A549 (cell line): ENCODE data around the gene CAV3. TPM values are rescaled to one million over a fixed set of nuclear protein-coding genes. Genes with fewer than 3 reads are reported as not detected.

ENCODE experiments used
- ATAC-seq, 2 experiments: fragments of 200-7000 bp in 1 of 2; fragments of >200 bp in 1 of 2; cut with Nextera tagmentation in 1 of 2; cut with Tn5 transposase in 1 of 2; 3 replicates each; pipeline versions ENCODE4 v1.8.0 to v1.9.1; 2018 to 2020; ENCODE audit warnings: mild to moderate bottlenecking in 1 of 2, moderate library complexity in 1 of 2
- CTCF ChIA-PET: fragments of 300-600 bp; sonication (Branson Sonifier 250); formaldehyde crosslinking; extraction: SDS; loops from one replicate; lab custom pipeline; 2021; ENCODE audit warnings: antibody characterized with exemption, inconsistent platforms; lab: Yijun Ruan, JAX
- POLR2A ChIA-PET: fragments of 350-600 bp; formaldehyde crosslinking; extraction: SDS; loops from one replicate; lab custom pipeline; 2021; ENCODE audit warnings: antibody characterized with exemption, inconsistent platforms; lab: Yijun Ruan, JAX
- DNase-seq, 2 experiments: peaks; one replicate each; pipeline versions ENCODE4 v3.0.0 to v3.0.0-alpha.2; 2011 to 2016; ENCODE audit warnings: low read depth in 1 of 2, low spot score in 1 of 2
- FAIRE-seq: peaks from 2 replicates; lab custom pipeline; 2011; peaks lifted over from hg19 to GRCh38; lab: Jason Lieb, UNC
- H3K27ac ChIP-seq, 2 experiments: fragments of >200 bp; sonication (Bioruptor Twin); formaldehyde crosslinking; 3 replicates each; pipeline ENCODE4 v1.5.1; 2016 to 2017
- H3K4me1 ChIP-seq: fragments of >200 bp; sonication (Bioruptor Twin); formaldehyde crosslinking; 3 replicates; pipeline ENCODE4 v1.6.1; 2016
- H3K4me2 ChIP-seq: fragments of >200 bp; sonication (Bioruptor Twin); formaldehyde crosslinking; 3 replicates; pipeline ENCODE4 v1.6.1; 2016
- H3K4me3 ChIP-seq: fragments of >200 bp; sonication (Bioruptor Twin); formaldehyde crosslinking; 3 replicates; pipeline ENCODE4 v1.5.1; 2016
- H3K9me3 ChIP-seq: fragments of >200 bp; sonication (Bioruptor Twin); formaldehyde crosslinking; 3 replicates; pipeline ENCODE4 v1.6.1; 2016
- BHLHE40 ChIP-seq: IDR thresholded peaks from 2 replicates; pipeline ENCODE4 v1.6.1; 2012; ENCODE audit warnings: low read depth, low read length, inconsistent platforms
- CBX8 ChIP-seq: fragments of 200-600 bp; sonication (generic); IDR thresholded peaks from 2 replicates; pipeline ENCODE4 v1.6.1; 2016
- CEBPB ChIP-seq, 2 experiments: fragments of >200 bp in 1 of 2; sonication (Bioruptor Twin) in 1 of 2; formaldehyde crosslinking in 1 of 2; IDR thresholded peaks; 2 replicates each; pipeline ENCODE4 v1.6.1; 2012 to 2016
- CHD2 ChIP-seq: fragments of 150-350 bp; IDR thresholded peaks from 2 replicates; pipeline ENCODE4 v1.6.1; 2014; ENCODE audit warnings: low read length; ENCODE audit not compliant: partially characterized antibody
- CHD4 ChIP-seq: fragments of 200-600 bp; sonication (generic); IDR thresholded peaks from 2 replicates; pipeline ENCODE4 v1.6.1; 2016; ENCODE audit warnings: antibody characterized with exemption, mild to moderate bottlenecking, borderline replicate concordance
- EHF ChIP-seq: fragments of 250-450 bp; sonication (Bioruptor Pico); IDR thresholded peaks from 2 replicates; pipeline ENCODE4 v1.5.0; 2020; ENCODE audit warnings: mild to moderate bottlenecking
- EHMT2 ChIP-seq: fragments of 200-600 bp; sonication (generic); IDR thresholded peaks from 2 replicates; pipeline ENCODE4 v1.6.1; 2016; ENCODE audit warnings: antibody characterized with exemption, low read depth, mild to moderate bottlenecking, moderate library complexity
- ELK1 ChIP-seq: fragments of 150-350 bp; IDR thresholded peaks from 2 replicates; pipeline ENCODE4 v1.6.1; 2014; ENCODE audit warnings: low read depth, mild to moderate bottlenecking, low read length
- EP300 ChIP-seq, 2 experiments: fragments of >200 bp; sonication (Bioruptor Twin); formaldehyde crosslinking; IDR thresholded peaks; 2 replicates in 1 of 2; 3 replicates in 1 of 2; pipeline ENCODE4 v1.6.1; 2016 to 2017
- FOSB ChIP-seq: fragments of 250-450 bp; sonication (Bioruptor Pico); IDR thresholded peaks from 2 replicates; pipeline ENCODE4 v1.5.0; 2020; ENCODE audit warnings: mild to moderate bottlenecking, moderate library complexity
- FOXS1 ChIP-seq: fragments of 250-450 bp; sonication (Bioruptor Pico); IDR thresholded peaks from 2 replicates; pipeline ENCODE4 v1.5.0; 2020; ENCODE audit warnings: mild to moderate bottlenecking, moderate library complexity
- HDAC2 ChIP-seq: fragments of 200-600 bp; sonication (generic); IDR thresholded peaks from 2 replicates; pipeline ENCODE4 v1.6.1; 2016
- HEYL ChIP-seq: fragments of 250-450 bp; sonication (Bioruptor Pico); IDR thresholded peaks from 2 replicates; pipeline ENCODE4 v1.8.0; 2021; ENCODE audit warnings: mild to moderate bottlenecking, moderate library complexity
- HMGXB4 ChIP-seq: fragments of 250-450 bp; sonication (Bioruptor Pico); IDR thresholded peaks from 2 replicates; pipeline ENCODE4 v1.5.0; 2021; ENCODE audit warnings: mild to moderate bottlenecking, moderate library complexity, borderline replicate concordance
- HOXB5 ChIP-seq: fragments of 250-450 bp; sonication (Bioruptor Pico); IDR thresholded peaks from 2 replicates; pipeline ENCODE4 v1.5.0; 2020; ENCODE audit warnings: mild to moderate bottlenecking, moderate library complexity
- JUN ChIP-seq, 2 experiments: fragments of >200 bp; sonication (Bioruptor Twin); formaldehyde crosslinking; IDR thresholded peaks; 2 replicates in 1 of 2; 3 replicates in 1 of 2; pipeline ENCODE4 v1.6.1; 2016 to 2017
- KDM1A ChIP-seq: fragments of 200-600 bp; sonication (generic); IDR thresholded peaks from 2 replicates; pipeline ENCODE4 v1.6.1; 2016; ENCODE audit warnings: low read depth, mild to moderate bottlenecking
- MAX ChIP-seq: IDR thresholded peaks from 2 replicates; pipeline ENCODE4 v1.6.1; 2012
- MYC ChIP-seq: IDR thresholded peaks from 2 replicates; pipeline ENCODE4 v1.6.1; 2012; ENCODE audit warnings: mild to moderate bottlenecking, inconsistent platforms, low read length, improper control_type of control experiment, borderline replicate concordance
- NPAS2 ChIP-seq: fragments of 250-450 bp; sonication (Bioruptor Pico); IDR thresholded peaks from 2 replicates; pipeline ENCODE4 v1.8.0; 2022; ENCODE audit warnings: mild to moderate bottlenecking, moderate library complexity, borderline replicate concordance
- PBX3 ChIP-seq: IDR thresholded peaks from 2 replicates; pipeline ENCODE4 v1.6.1; 2012
- PHF8 ChIP-seq: fragments of 200-600 bp; sonication (generic); IDR thresholded peaks from 2 replicates; pipeline ENCODE4 v1.6.1; 2016; ENCODE audit warnings: low read depth, mild to moderate bottlenecking, antibody characterized with exemption, moderate library complexity, borderline replicate concordance
- RAD21 ChIP-seq, 2 experiments: fragments of >200 bp in 1 of 2; sonication (Bioruptor Twin) in 1 of 2; formaldehyde crosslinking in 1 of 2; IDR thresholded peaks in 1 of 2; conservative IDR thresholded peaks in 1 of 2; 2 replicates in 1 of 2; 3 replicates in 1 of 2; pipeline ENCODE4 v1.6.1; 2012 to 2018; ENCODE audit warnings: inconsistent platforms in 1 of 2
- RCOR1 ChIP-seq: fragments of 150-350 bp; IDR thresholded peaks from 2 replicates; pipeline ENCODE4 v1.6.1; 2014; ENCODE audit warnings: antibody characterized with exemption, low read length, low read depth
- RNF2 ChIP-seq: fragments of 200-600 bp; sonication (generic); IDR thresholded peaks from 2 replicates; pipeline ENCODE4 v1.6.1; 2016; ENCODE audit warnings: low read depth, mild to moderate bottlenecking, antibody characterized with exemption, moderate library complexity, borderline replicate concordance
- SREBF2 ChIP-seq: fragments of 450-650 bp; IDR thresholded peaks from 2 replicates; pipeline ENCODE4 v1.6.1; 2014; ENCODE audit warnings: mild to moderate bottlenecking, moderate library complexity
- USF2 ChIP-seq: fragments of 450-650 bp; IDR thresholded peaks from 2 replicates; pipeline ENCODE4 v1.6.1; 2014; ENCODE audit warnings: antibody characterized with exemption
- ZFP36 ChIP-seq: fragments of 450-650 bp; IDR thresholded peaks from 2 replicates; pipeline ENCODE4 v1.6.1; 2014; ENCODE audit warnings: borderline replicate concordance; ENCODE audit not compliant: partially characterized antibody
- WGBS: methylation state at CpG from one replicate; pipeline ENCODE4 v1.1.6; 2017; ENCODE audit errors: missing lambda C conversion rate; 5-methylcytosine and 5-hydroxymethylcytosine counted together
- polyA plus RNA-seq, 4 experiments: library from polyadenylated mRNA; depleted of rRNA in 3 of 4; stranded (reverse); fragments of >200 nt; fragmentation: RNase III in 1 of 4; extraction: RNeasy Plus Mini Kit Qiagen cat#74134 plus additional on column Dnase treatment in 1 of 4; gene quantifications; 2 replicates in 3 of 4; 3 replicates in 1 of 4; pipeline ENCODE4 v1.2.3, GENCODE V29; 2011 to 2017

CAV3 gene
- polyA plus RNA-seq, 2 of the 4 experiments (the other 2 are of a cell fraction): not detected

GRCh38 chr3:8739757-8740504, 6.3 kb downstream of the CAV3 start (continued):
- TF ChIP-seq HMGXB4 (CRISPR knock-in tag): no peak
- TF ChIP-seq USF2: 0 out of 2 replicates have a peak, but pooled peaks have one; percentile 42
- no peak for TF ChIP-seq RNF2
- no peak for TF ChIP-seq SREBF2
- no peak for TF ChIP-seq PHF8
- peak in 1 of 2 experiments; percentile 67; a peak in 3 of 5 replicates for TF ChIP-seq JUN (IDR thresholded peaks at IDR 0.05)
- TF ChIP-seq RAD21 (conservative IDR thresholded peaks at IDR 0.05 in 1 of 2, IDR thresholded peaks at IDR 0.05 in 1 of 2): no peak; a peak in 1 of 5 replicates
- TF ChIP-seq FOSB (CRISPR knock-in tag): no peak
- TF ChIP-seq ELK1: no peak
- no peak for TF ChIP-seq CEBPB (IDR thresholded peaks at IDR 0.05)
- TF ChIP-seq FOXS1 (CRISPR knock-in tag): no peak
- no peak for TF ChIP-seq CHD4
- TF ChIP-seq MAX: peak; percentile 66
- no peak for TF ChIP-seq BHLHE40
- no peak for TF ChIP-seq EHMT2
- TF ChIP-seq EP300 (IDR thresholded peaks at IDR 0.05): peak; percentile 32 to 41; a peak in 2 of 5 replicates
- no peak for TF ChIP-seq MYC
- TF ChIP-seq KDM1A: no peak
- no peak for TF ChIP-seq ZFP36
- TF ChIP-seq CHD2: no peak

- ATAC-seq (peak; percentile 59 to 85), FAIRE-seq (no peak), DNase-seq (peak; percentile 84 to 86)
- 7% methylated on average over 12 of the region's 13 CpGs for WGBS
- POLR2A ChIA-PET: interaction anchor here (0.5 to 1.5 kb wide), 4 partner anchors 9 to 655 kb away, joined by 3 to 4 read pairs (median 3); partner anchors contain the start of genes OXTR and SETD5
- Histone ChIP-seq H3K4me3 (peak overlapping the region; percentile 30; the same call in 2 of the 3 replicates), H3K4me1 (peaks cover 50% of the 10 kb centered on the region), H3K27ac (peak overlapping the region; percentile 80 to 81), H3K9me3 (no peaks in the 10 kb centered on the region), H3K4me2 (peak overlapping the region; percentile 91)
- CTCF ChIA-PET: interaction anchor here (0.7 to 5.2 kb wide), 7 partner anchors 9 to 78 kb away, joined by 3 to 48 read pairs (median 5); partner anchors contain the start of gene OXTR
- TF ChIP-seq FOSB (CRISPR knock-in tag) (no peak), RAD21 (conservative IDR thresholded peaks at IDR 0.05 in 1 of 2, IDR thresholded peaks at IDR 0.05 in 1 of 2) (peak; percentile 8 to 17; a peak in 2 of 5 replicates), RCOR1 (no peak), HDAC2 (no peak), NPAS2 (CRISPR knock-in tag) (no peak), USF2 (no peak), ELK1 (no peak), PHF8 (no peak), CEBPB (IDR thresholded peaks at IDR 0.05) (peak in 1 of 2 experiments; percentile 54; a peak in 2 of 4 replicates), EHF (no peak), HEYL (CRISPR knock-in tag) (no peak), FOXS1 (CRISPR knock-in tag) (no peak), MYC (no peak), CBX8 (no peak), HOXB5 (no peak), PBX3 (no peak)
Measured at GRCh38 chr3:8741581-8742261, 8.1 kb downstream of the CAV3 start.
